ENCODE data around the gene CTCF.
A peak's percentile ranks its signal among the peaks of the same experiment; 100 is the strongest.

CTCF gene

GRCh38 chr16:67667817-67668494 is 105.6 kb downstream of the CTCF start:
- H3K4me3 ChIP-seq (ENCODE audit: low read depth, low read length) = peak overlapping the region; percentile 76; the same call in 1 of the 2 replicates
- H3K9ac ChIP-seq (ENCODE audit: low read length) = no peak overlapping the region
- H3K9me3 ChIP-seq (ENCODE audit: control insufficient read depth, insufficient read depth, low read depth, low read length) = no peaks in the 10 kb centered on the region
- peaks cover 16% of the 10 kb centered on the region for H3K4me1 ChIP-seq (ENCODE audit: control insufficient read depth, insufficient read depth, low read length)
- H3K36me3 ChIP-seq (ENCODE audit: control insufficient read depth, insufficient read depth, low read length) = no peaks in the 10 kb centered on the region
- H3K27ac ChIP-seq (ENCODE audit: low read depth, low read length) = no peak overlapping the region
- peaks cover 5% of the 10 kb centered on the region for H3K27me3 ChIP-seq (ENCODE audit: control insufficient read depth, insufficient read depth, low read length)

- Histone ChIP-seq H3K27ac (ENCODE audit: low read depth, low read length) (no peak overlapping the region), H3K36me3 (ENCODE audit: control insufficient read depth, insufficient read depth, low read length) (no peaks in the 10 kb centered on the region), H3K9ac (ENCODE audit: low read length) (no peak overlapping the region), H3K4me3 (ENCODE audit: low read depth, low read length) (no peak overlapping the region), H3K4me1 (ENCODE audit: control insufficient read depth, insufficient read depth, low read length) (peaks cover 16% of the 10 kb centered on the region), H3K9me3 (ENCODE audit: control insufficient read depth, insufficient read depth, low read depth, low read length) (no peaks in the 10 kb centered on the region), H3K27me3 (ENCODE audit: control insufficient read depth, insufficient read depth, low read length) (peaks cover 5% of the 10 kb centered on the region)
Observed at GRCh38 chr16:67668495-67669157, 106.3 kb downstream of the CTCF start.

GRCh38 chr16:67669499-67670101 is 107.3 kb downstream of the CTCF start:
- Histone ChIP-seq H3K36me3 (ENCODE audit: control insufficient read depth, insufficient read depth, low read length) (no peaks in the 10 kb centered on the region), H3K9me3 (ENCODE audit: control insufficient read depth, insufficient read depth, low read depth, low read length) (no peaks in the 10 kb centered on the region), H3K9ac (ENCODE audit: low read length) (no peak overlapping the region), H3K4me3 (ENCODE audit: low read depth, low read length) (no peak overlapping the region), H3K27me3 (ENCODE audit: control insufficient read depth, insufficient read depth, low read length) (peaks cover 5% of the 10 kb centered on the region), H3K4me1 (ENCODE audit: control insufficient read depth, insufficient read depth, low read length) (peaks cover 16% of the 10 kb centered on the region), H3K27ac (ENCODE audit: low read depth, low read length) (no peak overlapping the region)

DNA sequence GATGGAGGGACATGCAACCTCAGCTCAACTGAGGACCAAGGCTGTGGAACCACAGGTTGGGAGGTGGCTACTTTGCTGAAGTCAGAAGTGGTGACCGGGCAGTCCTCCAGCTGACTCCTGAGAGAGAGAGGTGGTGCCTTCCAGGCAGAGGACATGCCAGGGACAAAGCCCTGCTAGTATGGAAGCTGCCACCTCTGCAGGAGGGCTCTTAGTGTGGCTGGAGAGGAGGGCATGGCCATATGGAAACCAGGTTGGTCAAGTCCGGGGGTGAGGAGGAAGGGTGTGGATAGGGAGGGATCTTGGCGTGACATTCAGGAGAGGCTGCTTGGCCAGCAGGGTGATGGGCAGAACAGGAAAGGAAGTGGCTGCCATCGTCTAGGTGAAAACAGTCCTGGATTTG is 110.0 kb downstream of the CTCF start:
- Histone ChIP-seq H3K4me3 (ENCODE audit: low read depth, low read length) (no peak overlapping the region), H3K4me1 (ENCODE audit: control insufficient read depth, insufficient read depth, low read length) (peaks cover 9% of the 10 kb centered on the region)

GRCh38 chr16:67672739-67673662 is 110.7 kb downstream of the CTCF start:
- H3K4me1 ChIP-seq (ENCODE audit: control insufficient read depth, insufficient read depth, low read length) = peaks cover 3% of the 10 kb centered on the region; the same call in 1 of the 2 replicates
- no peaks in the 10 kb centered on the region for H3K27me3 ChIP-seq (ENCODE audit: control insufficient read depth, insufficient read depth, low read length)
- H3K4me3 ChIP-seq (ENCODE audit: low read depth, low read length) = no peak overlapping the region
- H3K9me3 ChIP-seq (ENCODE audit: control insufficient read depth, insufficient read depth, low read depth, low read length) = no peaks in the 10 kb centered on the region
- no peak overlapping the region; the same call in 1 of the 2 replicates for H3K27ac ChIP-seq (ENCODE audit: low read depth, low read length)
- H3K9ac ChIP-seq (ENCODE audit: low read length) = no peak overlapping the region
- peaks cover 11% of the 10 kb centered on the region; the same call in 1 of the 2 replicates for H3K36me3 ChIP-seq (ENCODE audit: control insufficient read depth, insufficient read depth, low read length)

More for the DNA sequence above, 110.0 kb downstream of the CTCF start:
- Histone ChIP-seq H3K9me3 (ENCODE audit: control insufficient read depth, insufficient read depth, low read depth, low read length) (no peaks in the 10 kb centered on the region), H3K9ac (ENCODE audit: low read length) (no peak overlapping the region), H3K36me3 (ENCODE audit: control insufficient read depth, insufficient read depth, low read length) (peaks cover 11% of the 10 kb centered on the region; the same call in 1 of the 2 replicates), H3K27me3 (ENCODE audit: control insufficient read depth, insufficient read depth, low read length) (no peaks in the 10 kb centered on the region), H3K27ac (ENCODE audit: low read depth, low read length) (no peak overlapping the region)

DNA sequence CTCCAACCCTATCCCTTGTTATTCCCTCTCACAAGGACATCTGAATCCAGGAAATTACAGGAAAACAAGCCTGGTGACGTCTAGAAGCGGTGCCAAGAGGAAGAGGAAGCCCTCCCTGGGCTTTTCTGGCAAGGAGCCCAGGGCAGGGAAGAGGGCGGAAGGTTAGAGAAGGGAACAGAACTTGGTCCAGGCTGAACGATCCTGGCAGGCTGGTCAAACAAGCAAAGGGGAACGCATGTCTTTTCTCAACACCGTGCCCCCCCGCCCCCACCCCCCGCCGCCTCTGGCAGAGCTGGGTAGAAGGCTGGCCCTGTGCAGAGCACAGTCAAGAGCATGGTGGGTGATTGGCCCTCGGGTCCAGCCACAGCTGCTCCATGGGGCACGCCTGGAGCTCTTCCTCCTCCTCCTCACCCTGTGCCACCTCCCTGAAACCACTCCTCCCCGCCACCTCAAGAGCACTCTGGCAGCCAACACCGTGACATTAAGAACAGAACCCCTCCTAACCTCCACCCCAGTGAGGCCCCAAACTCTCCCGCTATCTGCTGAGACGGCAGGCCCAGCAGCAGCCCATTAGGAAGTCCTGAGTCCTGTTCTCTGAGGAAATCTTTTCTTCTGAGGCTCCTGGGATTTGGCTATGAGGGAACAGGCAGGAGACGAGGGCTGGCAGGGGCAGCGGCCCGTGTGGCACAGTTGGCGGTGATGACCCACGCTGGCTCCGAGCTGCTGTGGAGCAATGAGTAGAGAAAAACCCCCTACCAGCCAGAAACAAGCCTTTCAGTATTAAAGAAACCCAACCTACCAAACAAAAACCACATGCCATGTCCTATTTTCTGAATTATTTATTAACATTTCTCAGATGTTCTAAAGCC is 111.6 kb downstream of the CTCF start:
- Histone ChIP-seq H3K4me3 (ENCODE audit: low read depth, low read length) (no peak overlapping the region), H3K27me3 (ENCODE audit: control insufficient read depth, insufficient read depth, low read length) (no peaks in the 10 kb centered on the region), H3K27ac (ENCODE audit: low read depth, low read length) (no peak overlapping the region; the same call in 1 of the 2 replicates), H3K36me3 (ENCODE audit: control insufficient read depth, insufficient read depth, low read length) (peaks cover 11% of the 10 kb centered on the region; the same call in 1 of the 2 replicates), H3K9me3 (ENCODE audit: control insufficient read depth, insufficient read depth, low read depth, low read length) (no peaks in the 10 kb centered on the region), H3K9ac (ENCODE audit: low read length) (no peak overlapping the region), H3K4me1 (ENCODE audit: control insufficient read depth, insufficient read depth, low read length) (no peaks in the 10 kb centered on the region; the same call in 1 of the 2 replicates)

- H3K9ac ChIP-seq (ENCODE audit: low read length) = no peak overlapping the region
- H3K4me1 ChIP-seq (ENCODE audit: control insufficient read depth, insufficient read depth, low read length) = no peaks in the 10 kb centered on the region; the same call in 1 of the 2 replicates
- H3K9me3 ChIP-seq (ENCODE audit: control insufficient read depth, insufficient read depth, low read depth, low read length) = no peaks in the 10 kb centered on the region
- no peak overlapping the region for H3K4me3 ChIP-seq (ENCODE audit: low read depth, low read length)
- H3K27me3 ChIP-seq (ENCODE audit: control insufficient read depth, insufficient read depth, low read length) = no peaks in the 10 kb centered on the region
- H3K36me3 ChIP-seq (ENCODE audit: control insufficient read depth, insufficient read depth, low read length) = peaks cover 11% of the 10 kb centered on the region; the same call in 1 of the 2 replicates
- no peak overlapping the region for H3K27ac ChIP-seq (ENCODE audit: low read depth, low read length)
Observed at GRCh38 chr16:67674851-67675578, 112.7 kb downstream of the CTCF start.

- Histone ChIP-seq H3K27me3 (ENCODE audit: control insufficient read depth, insufficient read depth, low read length) (no peaks in the 10 kb centered on the region), H3K27ac (ENCODE audit: low read depth, low read length) (no peak overlapping the region), H3K4me1 (ENCODE audit: control insufficient read depth, insufficient read depth, low read length) (no peaks in the 10 kb centered on the region; the same call in 1 of the 2 replicates), H3K9ac (ENCODE audit: low read length) (no peak overlapping the region), H3K36me3 (ENCODE audit: control insufficient read depth, insufficient read depth, low read length) (peaks cover 11% of the 10 kb centered on the region; the same call in 1 of the 2 replicates), H3K4me3 (ENCODE audit: low read depth, low read length) (no peak overlapping the region), H3K9me3 (ENCODE audit: control insufficient read depth, insufficient read depth, low read depth, low read length) (no peaks in the 10 kb centered on the region)
Observed at GRCh38 chr16:67675579-67675935, 113.2 kb downstream of the CTCF start.

DNA sequence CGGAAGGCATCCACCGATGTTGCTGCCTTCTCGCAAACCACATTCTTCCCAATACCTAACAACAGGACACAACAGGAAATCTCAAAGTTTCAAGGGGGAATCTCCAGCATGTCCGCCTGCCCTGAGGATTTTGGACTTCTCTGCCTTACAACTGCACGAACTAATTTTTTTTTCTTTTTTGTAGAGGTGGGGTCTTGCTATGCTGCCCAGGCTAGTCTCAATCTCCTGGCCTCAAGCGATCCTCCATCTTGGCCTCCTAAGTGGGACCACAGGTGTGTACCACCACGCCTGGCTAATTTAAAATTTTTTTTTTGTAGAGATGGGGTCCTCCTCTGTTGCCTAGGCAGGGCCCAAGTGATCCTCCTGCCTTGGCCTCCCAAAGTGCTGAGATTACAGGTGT is 113.7 kb downstream of the CTCF start:
- Histone ChIP-seq H3K36me3 (ENCODE audit: control insufficient read depth, insufficient read depth, low read length) (peaks cover 14% of the 10 kb centered on the region; the same call in 1 of the 2 replicates), H3K27me3 (ENCODE audit: control insufficient read depth, insufficient read depth, low read length) (no peaks in the 10 kb centered on the region)

More for the DNA sequence above, 113.7 kb downstream of the CTCF start:
- Histone ChIP-seq H3K27ac (ENCODE audit: low read depth, low read length) (no peak overlapping the region), H3K9me3 (ENCODE audit: control insufficient read depth, insufficient read depth, low read depth, low read length) (no peaks in the 10 kb centered on the region), H3K4me1 (ENCODE audit: control insufficient read depth, insufficient read depth, low read length) (no peaks in the 10 kb centered on the region; the same call in 1 of the 2 replicates), H3K4me3 (ENCODE audit: low read depth, low read length) (no peak overlapping the region), H3K9ac (ENCODE audit: low read length) (no peak overlapping the region)
